Hepatocyte (in vitro differentiated cells): ENCODE measurements around the gene ZNF496.

ENCODE experiments used
- EZH2 ChIP-seq: fragments of 200-600 bp; sonication (generic); IDR thresholded peaks from 2 replicates; pipeline ENCODE4 v1.6.1; 2016; ENCODE audit warnings: antibody characterized with exemption, mild to moderate bottlenecking, borderline replicate concordance
- EZH2phosphoT487 ChIP-seq: fragments of 200-600 bp; sonication (generic); IDR thresholded peaks from one replicate; pipeline ENCODE4 v1.6.1; 2018; ENCODE audit warnings: antibody characterized with exemption, mild to moderate bottlenecking, low read depth, moderate library complexity; ENCODE audit not compliant: unreplicated experiment, severe bottlenecking
- TF ChIP-seq, protein P1 (sequence below): fragments of 200-600 bp; sonication (generic); IDR thresholded peaks from 2 replicates; pipeline ENCODE4 v1.5.1; 2016; ENCODE audit warnings: antibody characterized with exemption, mild to moderate bottlenecking; ENCODE audit not compliant: poor library complexity

DNA sequence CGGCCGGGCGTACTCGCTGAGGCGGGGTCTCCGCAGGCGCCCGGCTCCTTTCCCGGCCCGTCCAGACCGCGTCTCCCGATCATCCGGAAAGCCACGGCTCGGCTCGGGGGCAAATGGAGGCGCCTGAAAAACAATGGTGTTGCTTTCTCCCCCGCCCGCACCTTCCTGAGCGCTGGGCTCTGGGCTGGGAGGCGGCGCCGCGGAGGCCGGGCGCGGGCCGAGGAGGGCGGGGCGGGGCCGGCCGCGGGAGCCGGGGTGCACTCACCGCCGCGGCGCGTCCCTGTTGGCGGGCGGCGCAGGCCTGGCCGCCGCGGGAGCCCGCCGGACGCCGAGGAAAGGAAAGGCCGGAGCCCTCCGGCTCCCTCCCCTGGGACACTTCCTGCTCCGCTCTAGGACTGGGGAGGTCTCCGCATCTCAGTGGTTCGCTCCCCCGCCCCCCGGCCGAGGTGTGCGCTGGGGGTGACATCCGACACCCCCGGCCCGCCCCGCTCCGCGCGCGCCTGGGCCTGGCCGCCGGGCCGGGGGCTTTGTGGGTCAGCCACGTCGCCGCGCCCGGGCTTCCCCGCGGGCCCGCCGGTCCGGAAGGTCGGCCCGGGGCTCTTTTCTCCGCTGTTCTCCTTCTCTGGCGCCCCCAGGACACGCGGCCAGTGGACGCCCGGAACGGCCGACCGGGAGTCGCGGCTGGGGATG, at the start of gene ZNF496:
- TF ChIP-seq, protein P1, sequence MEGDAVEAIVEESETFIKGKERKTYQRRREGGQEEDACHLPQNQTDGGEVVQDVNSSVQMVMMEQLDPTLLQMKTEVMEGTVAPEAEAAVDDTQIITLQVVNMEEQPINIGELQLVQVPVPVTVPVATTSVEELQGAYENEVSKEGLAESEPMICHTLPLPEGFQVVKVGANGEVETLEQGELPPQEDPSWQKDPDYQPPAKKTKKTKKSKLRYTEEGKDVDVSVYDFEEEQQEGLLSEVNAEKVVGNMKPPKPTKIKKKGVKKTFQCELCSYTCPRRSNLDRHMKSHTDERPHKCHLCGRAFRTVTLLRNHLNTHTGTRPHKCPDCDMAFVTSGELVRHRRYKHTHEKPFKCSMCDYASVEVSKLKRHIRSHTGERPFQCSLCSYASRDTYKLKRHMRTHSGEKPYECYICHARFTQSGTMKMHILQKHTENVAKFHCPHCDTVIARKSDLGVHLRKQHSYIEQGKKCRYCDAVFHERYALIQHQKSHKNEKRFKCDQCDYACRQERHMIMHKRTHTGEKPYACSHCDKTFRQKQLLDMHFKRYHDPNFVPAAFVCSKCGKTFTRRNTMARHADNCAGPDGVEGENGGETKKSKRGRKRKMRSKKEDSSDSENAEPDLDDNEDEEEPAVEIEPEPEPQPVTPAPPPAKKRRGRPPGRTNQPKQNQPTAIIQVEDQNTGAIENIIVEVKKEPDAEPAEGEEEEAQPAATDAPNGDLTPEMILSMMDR, result no peak
- TF ChIP-seq EZH2, result no peak
- no peak for TF ChIP-seq EZH2phosphoT487
